ENCODE data around the gene CFAP43.

CFAP43 gene

GRCh38 chr10:104090611-104091010, 141.6 kb downstream of the CFAP43 start:
- DNase-seq, result no peak

DNA sequence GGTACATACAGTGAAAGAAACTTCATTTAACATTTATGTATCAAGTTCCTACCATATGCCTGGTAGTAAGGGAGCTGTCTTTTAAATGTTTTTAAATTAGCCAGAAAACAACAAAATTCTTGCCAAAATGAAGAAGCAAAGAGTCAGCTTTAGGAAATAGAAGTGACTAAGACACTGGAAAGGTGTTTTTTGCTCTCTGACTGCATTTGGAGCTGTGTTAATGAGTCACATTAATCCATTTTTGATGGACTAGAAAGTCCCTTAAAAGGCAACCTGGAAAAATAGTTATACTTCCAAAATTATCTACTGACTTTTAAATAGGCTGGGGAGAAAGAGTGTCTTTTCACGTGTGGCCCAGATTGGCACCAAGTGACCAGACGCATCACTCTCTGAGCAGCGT, 142.5 kb downstream of the CFAP43 start:
- no peak for DNase-seq

DNA sequence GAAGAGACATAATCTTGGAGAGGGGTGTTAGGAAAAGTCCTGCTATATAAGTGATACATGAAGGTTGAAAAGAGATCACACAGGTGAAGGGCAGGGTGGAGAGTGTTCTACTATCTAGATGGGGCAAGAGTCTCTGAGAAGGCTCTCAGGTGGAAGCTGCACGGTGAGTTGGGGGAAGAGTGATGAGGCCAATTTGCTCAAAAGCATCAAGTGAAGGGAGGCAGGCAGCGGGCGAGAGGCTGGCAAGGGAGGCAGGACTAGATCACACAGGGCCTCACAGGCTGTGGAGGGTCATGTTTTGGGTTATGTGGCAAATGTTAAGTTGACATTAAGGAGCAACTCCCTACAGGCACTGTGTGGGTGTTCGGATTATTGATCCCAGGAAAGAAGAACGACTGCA, 143.9 kb downstream of the CFAP43 start:
- DNase-seq, result no peak

- DNase-seq, result no peak
These were observed 146.3 kb downstream of the CFAP43 start, which contains the start of gene COL17A1 for GRCh38 chr10:104085801-104086400. Gene COL17A1 (minus strand): TSS chr10:104085880. CDS start chr10:104080673, 5,207 bp downstream.

GRCh38 chr10:104084482-104085142, 147.6 kb downstream of the CFAP43 start:
- DNase-seq, result no peak

DNA sequence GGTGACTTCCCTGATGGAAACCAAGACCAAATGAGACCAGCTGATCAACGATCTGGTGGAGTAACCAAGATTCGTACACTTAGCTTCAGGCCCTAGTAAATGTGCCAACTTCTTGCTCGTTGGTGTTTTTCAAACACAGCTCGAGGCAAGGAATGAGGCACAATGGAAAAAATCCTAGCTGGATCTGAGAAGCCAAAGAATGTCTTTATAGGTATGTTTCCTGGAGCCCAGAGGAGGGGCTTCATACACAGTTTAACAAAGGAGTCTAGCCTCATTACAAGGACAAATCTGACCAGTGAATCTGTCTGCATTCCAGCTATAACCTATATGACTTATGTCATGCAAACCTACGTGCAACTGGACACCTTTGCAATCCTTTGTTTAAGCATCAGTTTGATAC, 150.2 kb downstream of the CFAP43 start:
- DNase-seq, result no peak

- peak in 1 of 2 experiments; percentile 9 for DNase-seq
These were observed 151.4 kb downstream of the CFAP43 start for GRCh38 chr10:104080762-104081161.
